ENCODE measurements around the gene ITIH1.

Gene ITIH1

GRCh38 chr3:52816199-52816598, 38.8 kb downstream of the ITIH1 start:
- Histone ChIP-seq H3K4me3 (ENCODE audit: low read depth in 1 of 2, low read length in 2 of 2) (no peak overlapping the region), H3K9ac (ENCODE audit: low read depth in 1 of 2, low read length in 2 of 2) (no peak overlapping the region), H3K9me3 (ENCODE audit: control insufficient read depth in 1 of 2, low read length in 2 of 2) (no peaks in the 10 kb centered on the region), H3K4me1 (ENCODE audit: control insufficient read depth in 1 of 2, insufficient read depth in 2 of 2, low read length in 2 of 2) (no peaks in the 10 kb centered on the region), H3K27me3 (ENCODE audit: control insufficient read depth in 1 of 2, insufficient read depth in 2 of 2, low read length in 2 of 2) (no peaks in the 10 kb centered on the region), H3K36me3 (ENCODE audit: control insufficient read depth in 1 of 2, insufficient read depth in 2 of 2, low read length in 2 of 2) (no peaks in the 10 kb centered on the region), H3K27ac (ENCODE audit: low read depth, low read length) (no peak overlapping the region)

GRCh38 chr3:52816654-52817053, 39.3 kb downstream of the ITIH1 start:
- no peaks in the 10 kb centered on the region for H3K4me1 ChIP-seq (ENCODE audit: control insufficient read depth in 1 of 2, insufficient read depth in 2 of 2, low read length in 2 of 2)
- no peaks in the 10 kb centered on the region for H3K27me3 ChIP-seq (ENCODE audit: control insufficient read depth in 1 of 2, insufficient read depth in 2 of 2, low read length in 2 of 2)
- no peak overlapping the region for H3K27ac ChIP-seq (ENCODE audit: low read depth, low read length)
- no peaks in the 10 kb centered on the region for H3K36me3 ChIP-seq (ENCODE audit: control insufficient read depth in 1 of 2, insufficient read depth in 2 of 2, low read length in 2 of 2)
- no peak overlapping the region for H3K4me3 ChIP-seq (ENCODE audit: low read depth in 1 of 2, low read length in 2 of 2)
- H3K9me3 ChIP-seq (ENCODE audit: control insufficient read depth in 1 of 2, low read length in 2 of 2): no peaks in the 10 kb centered on the region
- no peak overlapping the region for H3K9ac ChIP-seq (ENCODE audit: low read depth in 1 of 2, low read length in 2 of 2)

GRCh38 chr3:52817221-52817620, 39.8 kb downstream of the ITIH1 start:
- no peak overlapping the region for H3K9ac ChIP-seq (ENCODE audit: low read depth in 1 of 2, low read length in 2 of 2)
- no peaks in the 10 kb centered on the region for H3K27me3 ChIP-seq (ENCODE audit: control insufficient read depth in 1 of 2, insufficient read depth in 2 of 2, low read length in 2 of 2)
- H3K9me3 ChIP-seq (ENCODE audit: control insufficient read depth in 1 of 2, low read length in 2 of 2): no peaks in the 10 kb centered on the region
- no peak overlapping the region for H3K27ac ChIP-seq (ENCODE audit: low read depth, low read length)
- no peaks in the 10 kb centered on the region for H3K4me1 ChIP-seq (ENCODE audit: control insufficient read depth in 1 of 2, insufficient read depth in 2 of 2, low read length in 2 of 2)
- no peaks in the 10 kb centered on the region for H3K36me3 ChIP-seq (ENCODE audit: control insufficient read depth in 1 of 2, insufficient read depth in 2 of 2, low read length in 2 of 2)
- H3K4me3 ChIP-seq (ENCODE audit: low read depth in 1 of 2, low read length in 2 of 2): no peak overlapping the region

- Histone ChIP-seq H3K9me3 (ENCODE audit: control insufficient read depth in 1 of 2, low read length in 2 of 2) (no peaks in the 10 kb centered on the region), H3K36me3 (ENCODE audit: control insufficient read depth in 1 of 2, insufficient read depth in 2 of 2, low read length in 2 of 2) (no peaks in the 10 kb centered on the region)
Observed at GRCh38 chr3:52817860-52818259, 40.5 kb downstream of the ITIH1 start.

GRCh38 chr3:52819936-52820335, 42.5 kb downstream of the ITIH1 start:
- H3K27ac ChIP-seq (ENCODE audit: low read depth, low read length): no peak overlapping the region
- no peaks in the 10 kb centered on the region for H3K36me3 ChIP-seq (ENCODE audit: control insufficient read depth in 1 of 2, insufficient read depth in 2 of 2, low read length in 2 of 2)
- no peak overlapping the region for H3K9ac ChIP-seq (ENCODE audit: low read depth in 1 of 2, low read length in 2 of 2)
- H3K4me1 ChIP-seq (ENCODE audit: control insufficient read depth in 1 of 2, insufficient read depth in 2 of 2, low read length in 2 of 2): no peaks in the 10 kb centered on the region
- no peak overlapping the region for H3K4me3 ChIP-seq (ENCODE audit: low read depth in 1 of 2, low read length in 2 of 2)
- no peaks in the 10 kb centered on the region for H3K9me3 ChIP-seq (ENCODE audit: control insufficient read depth in 1 of 2, low read length in 2 of 2)
- H3K27me3 ChIP-seq (ENCODE audit: control insufficient read depth in 1 of 2, insufficient read depth in 2 of 2, low read length in 2 of 2): no peaks in the 10 kb centered on the region

More at GRCh38 chr3:52817860-52818259, 40.5 kb downstream of the ITIH1 start:
- Histone ChIP-seq H3K27me3 (ENCODE audit: control insufficient read depth in 1 of 2, insufficient read depth in 2 of 2, low read length in 2 of 2) (no peaks in the 10 kb centered on the region), H3K4me3 (ENCODE audit: low read depth in 1 of 2, low read length in 2 of 2) (no peak overlapping the region), H3K9ac (ENCODE audit: low read depth in 1 of 2, low read length in 2 of 2) (no peak overlapping the region), H3K27ac (ENCODE audit: low read depth, low read length) (no peak overlapping the region), H3K4me1 (ENCODE audit: control insufficient read depth in 1 of 2, insufficient read depth in 2 of 2, low read length in 2 of 2) (no peaks in the 10 kb centered on the region)

GRCh38 chr3:52820736-52821135, 43.3 kb downstream of the ITIH1 start:
- Histone ChIP-seq H3K4me1 (ENCODE audit: control insufficient read depth in 1 of 2, insufficient read depth in 2 of 2, low read length in 2 of 2) (no peaks in the 10 kb centered on the region), H3K36me3 (ENCODE audit: control insufficient read depth in 1 of 2, insufficient read depth in 2 of 2, low read length in 2 of 2) (no peaks in the 10 kb centered on the region), H3K27me3 (ENCODE audit: control insufficient read depth in 1 of 2, insufficient read depth in 2 of 2, low read length in 2 of 2) (no peaks in the 10 kb centered on the region), H3K9me3 (ENCODE audit: control insufficient read depth in 1 of 2, low read length in 2 of 2) (no peaks in the 10 kb centered on the region), H3K9ac (ENCODE audit: low read depth in 1 of 2, low read length in 2 of 2) (no peak overlapping the region), H3K27ac (ENCODE audit: low read depth, low read length) (no peak overlapping the region), H3K4me3 (ENCODE audit: low read depth in 1 of 2, low read length in 2 of 2) (no peak overlapping the region)

- no peak overlapping the region for H3K27ac ChIP-seq (ENCODE audit: low read depth, low read length)
Observed at GRCh38 chr3:52822363-52822762, 45.0 kb downstream of the ITIH1 start.

GRCh38 chr3:52824037-52824436, 46.6 kb downstream of the ITIH1 start:
- no peak overlapping the region for H3K9ac ChIP-seq (ENCODE audit: low read depth in 1 of 2, low read length in 2 of 2)

More at GRCh38 chr3:52822363-52822762, 45.0 kb downstream of the ITIH1 start:
- Histone ChIP-seq H3K9me3 (ENCODE audit: control insufficient read depth in 1 of 2, low read length in 2 of 2) (no peaks in the 10 kb centered on the region), H3K4me1 (ENCODE audit: control insufficient read depth in 1 of 2, insufficient read depth in 2 of 2, low read length in 2 of 2) (no peaks in the 10 kb centered on the region), H3K27me3 (ENCODE audit: control insufficient read depth in 1 of 2, insufficient read depth in 2 of 2, low read length in 2 of 2) (no peaks in the 10 kb centered on the region), H3K4me3 (ENCODE audit: low read depth in 1 of 2, low read length in 2 of 2) (no peak overlapping the region), H3K36me3 (ENCODE audit: control insufficient read depth in 1 of 2, insufficient read depth in 2 of 2, low read length in 2 of 2) (no peaks in the 10 kb centered on the region), H3K9ac (ENCODE audit: low read depth in 1 of 2, low read length in 2 of 2) (no peak overlapping the region)

GRCh38 chr3:52827441-52827840, 50.0 kb downstream of the ITIH1 start:
- H3K4me3 ChIP-seq (ENCODE audit: low read depth in 1 of 2, low read length in 2 of 2): no peak overlapping the region
- H3K9me3 ChIP-seq (ENCODE audit: control insufficient read depth in 1 of 2, low read length in 2 of 2): no peaks in the 10 kb centered on the region
- H3K27ac ChIP-seq (ENCODE audit: low read depth, low read length): peak overlapping the region; percentile 18
- no peaks in the 10 kb centered on the region for H3K27me3 ChIP-seq (ENCODE audit: control insufficient read depth in 1 of 2, insufficient read depth in 2 of 2, low read length in 2 of 2)
- H3K4me1 ChIP-seq (ENCODE audit: control insufficient read depth in 1 of 2, insufficient read depth in 2 of 2, low read length in 2 of 2): peaks cover 0 to 7% of the 10 kb centered on the region in 2 donors
- no peaks in the 10 kb centered on the region for H3K36me3 ChIP-seq (ENCODE audit: control insufficient read depth in 1 of 2, insufficient read depth in 2 of 2, low read length in 2 of 2)
- H3K9ac ChIP-seq (ENCODE audit: low read depth in 1 of 2, low read length in 2 of 2): no peak overlapping the region

More at GRCh38 chr3:52824037-52824436, 46.6 kb downstream of the ITIH1 start:
- H3K4me3 ChIP-seq (ENCODE audit: low read depth in 1 of 2, low read length in 2 of 2): no peak overlapping the region
- H3K27ac ChIP-seq (ENCODE audit: low read depth, low read length): no peak overlapping the region
- H3K9me3 ChIP-seq (ENCODE audit: control insufficient read depth in 1 of 2, low read length in 2 of 2): no peaks in the 10 kb centered on the region
- no peaks in the 10 kb centered on the region for H3K27me3 ChIP-seq (ENCODE audit: control insufficient read depth in 1 of 2, insufficient read depth in 2 of 2, low read length in 2 of 2)
- no peaks in the 10 kb centered on the region for H3K36me3 ChIP-seq (ENCODE audit: control insufficient read depth in 1 of 2, insufficient read depth in 2 of 2, low read length in 2 of 2)
- H3K4me1 ChIP-seq (ENCODE audit: control insufficient read depth in 1 of 2, insufficient read depth in 2 of 2, low read length in 2 of 2): no peaks in the 10 kb centered on the region

- Histone ChIP-seq H3K9me3 (ENCODE audit: control insufficient read depth in 1 of 2, low read length in 2 of 2) (no peaks in the 10 kb centered on the region), H3K27me3 (ENCODE audit: control insufficient read depth in 1 of 2, insufficient read depth in 2 of 2, low read length in 2 of 2) (no peaks in the 10 kb centered on the region), H3K27ac (ENCODE audit: low read depth, low read length) (no peak overlapping the region), H3K4me1 (ENCODE audit: control insufficient read depth in 1 of 2, insufficient read depth in 2 of 2, low read length in 2 of 2) (peaks cover 0 to 7% of the 10 kb centered on the region in 2 donors), H3K4me3 (ENCODE audit: low read depth in 1 of 2, low read length in 2 of 2) (no peak overlapping the region), H3K36me3 (ENCODE audit: control insufficient read depth in 1 of 2, insufficient read depth in 2 of 2, low read length in 2 of 2) (no peaks in the 10 kb centered on the region), H3K9ac (ENCODE audit: low read depth in 1 of 2, low read length in 2 of 2) (no peak overlapping the region)
Observed at GRCh38 chr3:52827866-52828376, 50.5 kb downstream of the ITIH1 start.

- Histone ChIP-seq H3K9me3 (ENCODE audit: control insufficient read depth in 1 of 2, low read length in 2 of 2) (no peaks in the 10 kb centered on the region), H3K27me3 (ENCODE audit: control insufficient read depth in 1 of 2, insufficient read depth in 2 of 2, low read length in 2 of 2) (no peaks in the 10 kb centered on the region), H3K27ac (ENCODE audit: low read depth, low read length) (no peak overlapping the region), H3K4me1 (ENCODE audit: control insufficient read depth in 1 of 2, insufficient read depth in 2 of 2, low read length in 2 of 2) (peaks cover 0 to 7% of the 10 kb centered on the region in 2 donors), H3K36me3 (ENCODE audit: control insufficient read depth in 1 of 2, insufficient read depth in 2 of 2, low read length in 2 of 2) (no peaks in the 10 kb centered on the region), H3K9ac (ENCODE audit: low read depth in 1 of 2, low read length in 2 of 2) (no peak overlapping the region), H3K4me3 (ENCODE audit: low read depth in 1 of 2, low read length in 2 of 2) (no peak overlapping the region)
Observed at GRCh38 chr3:52829482-52829881, 52.1 kb downstream of the ITIH1 start.
